Measurements from ENCODE around the gene DES.

The DES gene

GRCh38 chr2:219419331-219420197 lies 1.4 kb downstream of the DES start:
- no peak for TF ChIP-seq CTCF (IDR thresholded peaks at IDR 0.05; ENCODE audit: insufficient read depth, low read depth, low read length, missing control alignments)
- no peak for DNase-seq (ENCODE audit: low read depth)
- no peak overlapping the region for H3K4me3 ChIP-seq (ENCODE audit: low read depth, low read length)

- no peak for DNase-seq (ENCODE audit: low read depth)
- no peak for TF ChIP-seq CTCF (IDR thresholded peaks at IDR 0.05; ENCODE audit: insufficient read depth, low read depth, low read length, missing control alignments)
- no peak overlapping the region for H3K4me3 ChIP-seq (ENCODE audit: low read depth, low read length)
Measured at GRCh38 chr2:219420687-219421086, 2.5 kb downstream of the DES start.

GRCh38 chr2:219421323-219421722 lies 3.1 kb downstream of the DES start:
- no peak overlapping the region for H3K4me3 ChIP-seq (ENCODE audit: low read depth, low read length)
- no peak for TF ChIP-seq CTCF (IDR thresholded peaks at IDR 0.05; ENCODE audit: insufficient read depth, low read depth, low read length, missing control alignments)
- DNase-seq (ENCODE audit: low read depth) = no peak

GRCh38 chr2:219422952-219423534 lies 4.9 kb downstream of the DES start:
- DNase-seq (ENCODE audit: low read depth) = no peak
- no peak overlapping the region for H3K4me3 ChIP-seq (ENCODE audit: low read depth, low read length)
- no peak for TF ChIP-seq CTCF (IDR thresholded peaks at IDR 0.05; ENCODE audit: insufficient read depth, low read depth, low read length, missing control alignments)

- H3K4me3 ChIP-seq (ENCODE audit: low read depth, low read length) = no peak overlapping the region
- no peak for DNase-seq (ENCODE audit: low read depth)
- no peak for TF ChIP-seq CTCF (IDR thresholded peaks at IDR 0.05; ENCODE audit: insufficient read depth, low read depth, low read length, missing control alignments)
Measured at GRCh38 chr2:219423652-219424377, 5.6 kb downstream of the DES start.

GRCh38 chr2:219425238-219426067 lies 7.3 kb downstream of the DES start:
- TF ChIP-seq CTCF (IDR thresholded peaks at IDR 0.05; ENCODE audit: insufficient read depth, low read depth, low read length, missing control alignments) = no peak
- DNase-seq (ENCODE audit: low read depth) = no peak
- no peak overlapping the region for H3K4me3 ChIP-seq (ENCODE audit: low read depth, low read length)

Measured in GM12865 (cell line).